Measurements from ENCODE around the gene CHTOP.

CHTOP gene

GRCh38 chr1:153588482-153588881 lies 45.4 kb upstream of the CHTOP start:
- Histone ChIP-seq H3K36me3 (ENCODE audit: low read depth) (no peaks in the 10 kb centered on the region), H3K4me3 (ENCODE audit: severe bottlenecking) (no peak overlapping the region), H3K27ac (ENCODE audit: poor library complexity, severe bottlenecking) (no peak overlapping the region), H3K27me3 (ENCODE audit: insufficient read depth, poor library complexity, severe bottlenecking) (no peaks in the 10 kb centered on the region), H3K9me3 (ENCODE audit: severe bottlenecking) (no peaks in the 10 kb centered on the region), H3K4me1 (ENCODE audit: insufficient read depth, poor library complexity, severe bottlenecking) (peaks cover 3% of the 10 kb centered on the region)
- ATAC-seq (ENCODE audit: low read depth) (no peak), DNase-seq (ENCODE audit: low spot score) (no peak)
- TF ChIP-seq CTCF (IDR thresholded peaks at IDR 0.05; ENCODE audit: poor library complexity, severe bottlenecking), result no peak

DNA sequence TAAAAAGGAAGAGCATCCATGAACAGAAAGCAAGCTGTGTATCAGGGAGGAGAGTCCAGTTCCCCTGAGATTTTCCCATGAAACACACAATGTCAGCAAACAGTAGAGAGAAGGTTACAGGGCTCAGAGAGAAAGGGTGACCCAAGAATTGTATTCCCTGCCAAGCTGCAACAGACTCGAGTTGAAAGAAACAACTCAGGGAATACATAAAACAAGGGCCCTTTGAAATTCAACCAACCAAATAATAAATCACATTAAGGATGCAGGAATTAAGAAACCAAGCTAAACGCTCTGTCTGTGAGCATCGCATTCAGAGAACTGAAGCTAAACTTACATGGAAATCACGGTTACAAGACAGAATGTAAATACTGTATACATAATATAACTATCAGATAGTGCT lies 41.1 kb upstream of the CHTOP start:
- ATAC-seq (ENCODE audit: low read depth), result no peak
- Histone ChIP-seq H3K4me3 (ENCODE audit: severe bottlenecking) (no peak overlapping the region), H3K4me1 (ENCODE audit: insufficient read depth, poor library complexity, severe bottlenecking) (no peaks in the 10 kb centered on the region), H3K27ac (ENCODE audit: poor library complexity, severe bottlenecking) (no peak overlapping the region), H3K9me3 (ENCODE audit: severe bottlenecking) (no peaks in the 10 kb centered on the region), H3K27me3 (ENCODE audit: insufficient read depth, poor library complexity, severe bottlenecking) (no peaks in the 10 kb centered on the region), H3K36me3 (ENCODE audit: low read depth) (no peaks in the 10 kb centered on the region)
- no peak for DNase-seq (ENCODE audit: low spot score)
- TF ChIP-seq CTCF (IDR thresholded peaks at IDR 0.05; ENCODE audit: poor library complexity, severe bottlenecking), result no peak

- H3K27me3 ChIP-seq (ENCODE audit: insufficient read depth, poor library complexity, severe bottlenecking), result no peaks in the 10 kb centered on the region
- H3K36me3 ChIP-seq (ENCODE audit: low read depth), result peaks cover 15% of the 10 kb centered on the region
- no peak overlapping the region for H3K4me3 ChIP-seq (ENCODE audit: severe bottlenecking)
- DNase-seq (ENCODE audit: low spot score) (no peak), ATAC-seq (ENCODE audit: low read depth) (peak; percentile 57)
- no peak overlapping the region for H3K27ac ChIP-seq (ENCODE audit: poor library complexity, severe bottlenecking)
- no peaks in the 10 kb centered on the region for H3K4me1 ChIP-seq (ENCODE audit: insufficient read depth, poor library complexity, severe bottlenecking)
- H3K9me3 ChIP-seq (ENCODE audit: severe bottlenecking), result no peaks in the 10 kb centered on the region
- TF ChIP-seq CTCF (IDR thresholded peaks at IDR 0.05; ENCODE audit: poor library complexity, severe bottlenecking), result no peak
These were observed 36.7 kb upstream of the CHTOP start for GRCh38 chr1:153597206-153597605.

DNA sequence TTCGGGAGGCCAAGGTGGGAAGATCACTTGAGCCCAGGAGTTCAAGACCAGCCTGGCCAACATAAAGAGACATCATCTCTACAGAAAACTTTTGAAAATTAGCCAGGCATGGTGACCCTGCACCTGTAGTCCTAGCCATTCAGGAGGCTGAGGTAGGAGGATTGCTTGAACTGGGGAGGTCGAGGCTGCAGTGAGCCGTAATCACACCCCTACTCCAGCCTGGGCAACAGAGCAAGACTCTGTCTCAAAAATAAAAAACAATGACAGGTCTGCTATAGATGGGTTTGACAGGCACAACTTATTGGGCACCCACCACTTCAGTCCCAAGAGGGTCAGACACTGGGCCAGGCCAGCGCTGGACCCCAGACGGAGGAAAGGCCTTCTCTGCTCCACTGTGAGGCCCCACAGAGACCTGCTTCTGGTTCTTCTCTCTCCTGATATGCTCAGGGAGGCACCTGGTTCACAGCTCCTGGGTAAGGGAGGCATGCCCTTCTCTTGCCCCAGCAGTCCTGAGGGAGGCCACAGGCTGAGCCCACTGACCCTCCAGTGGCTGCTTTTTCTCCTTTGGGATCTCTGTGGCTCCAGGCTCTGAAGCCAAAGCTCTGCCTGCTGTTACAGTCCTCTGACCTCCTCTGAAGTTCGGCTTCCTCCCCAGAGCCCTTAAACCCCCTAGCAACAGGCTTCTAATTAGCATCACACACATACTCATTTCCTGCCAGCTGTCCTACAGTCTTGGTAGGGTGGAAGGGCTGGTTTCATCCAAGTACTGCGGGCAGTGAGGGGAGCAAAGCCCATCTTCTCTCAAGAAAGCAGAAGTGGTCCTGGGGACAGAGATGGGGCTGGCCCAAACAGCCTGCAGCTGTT lies 35.3 kb upstream of the CHTOP start:
- no peak for DNase-seq (ENCODE audit: low spot score)
- H3K27ac ChIP-seq (ENCODE audit: poor library complexity, severe bottlenecking), result no peak overlapping the region

More for the DNA sequence above, 35.3 kb upstream of the CHTOP start:
- no peak for TF ChIP-seq CTCF (IDR thresholded peaks at IDR 0.05; ENCODE audit: poor library complexity, severe bottlenecking)
- H3K9me3 ChIP-seq (ENCODE audit: severe bottlenecking), result no peaks in the 10 kb centered on the region
- no peaks in the 10 kb centered on the region for H3K4me1 ChIP-seq (ENCODE audit: insufficient read depth, poor library complexity, severe bottlenecking)
- H3K4me3 ChIP-seq (ENCODE audit: severe bottlenecking), result no peak overlapping the region
- ATAC-seq (ENCODE audit: low read depth), result peak; percentile 50
- peaks cover 24% of the 10 kb centered on the region for H3K36me3 ChIP-seq (ENCODE audit: low read depth)
- H3K27me3 ChIP-seq (ENCODE audit: insufficient read depth, poor library complexity, severe bottlenecking), result no peaks in the 10 kb centered on the region
